ENCODE data around the gene SNTG2. TPM values are rescaled to one million over a fixed set of nuclear protein-coding genes. Genes with fewer than 3 reads are reported as not detected.

The SNTG2 gene
- total RNA-seq, 1 donor from 2014 or later = 11.8 TPM

DNA sequence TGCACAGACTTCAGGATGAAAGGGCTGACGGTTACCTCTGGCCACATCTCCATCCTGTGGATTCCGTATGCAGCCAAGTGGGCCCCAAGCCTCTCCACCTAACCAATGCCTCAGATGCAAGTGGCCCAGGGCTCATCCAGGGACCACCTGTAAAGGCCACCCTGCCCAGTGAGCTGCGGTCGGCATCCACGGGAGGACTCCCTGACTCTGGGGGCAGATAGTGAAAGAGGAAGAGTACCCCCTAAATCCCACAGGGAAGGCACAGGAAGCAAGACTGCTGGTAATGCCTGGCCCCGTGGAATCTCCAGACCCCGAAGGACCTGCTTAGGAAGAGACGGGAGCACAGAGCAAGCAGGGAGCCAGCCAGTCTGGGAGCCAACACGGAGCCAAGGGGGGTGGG is 451.4 kb downstream of the SNTG2 start:
- Histone ChIP-seq H3K27me3 (no peaks in the 10 kb centered on the region), H3K4me1 (no peaks in the 10 kb centered on the region), H3K27ac (no peak overlapping the region), H3K36me3 (no peaks in the 10 kb centered on the region), H3K9me3 (no peaks in the 10 kb centered on the region), H3K4me3 (no peak overlapping the region)
- intact Hi-C loops (cut with DNase I) = no loop called here
- TF ChIP-seq POLR2A (IDR thresholded peaks at IDR 0.05) (no peak), POLR2AphosphoS5 (IDR thresholded peaks at IDR 0.05; ENCODE audit: insufficient read depth in 1 of 2, low read depth in 1 of 2) (no peak)
- TF ChIP-seq, protein P1, sequence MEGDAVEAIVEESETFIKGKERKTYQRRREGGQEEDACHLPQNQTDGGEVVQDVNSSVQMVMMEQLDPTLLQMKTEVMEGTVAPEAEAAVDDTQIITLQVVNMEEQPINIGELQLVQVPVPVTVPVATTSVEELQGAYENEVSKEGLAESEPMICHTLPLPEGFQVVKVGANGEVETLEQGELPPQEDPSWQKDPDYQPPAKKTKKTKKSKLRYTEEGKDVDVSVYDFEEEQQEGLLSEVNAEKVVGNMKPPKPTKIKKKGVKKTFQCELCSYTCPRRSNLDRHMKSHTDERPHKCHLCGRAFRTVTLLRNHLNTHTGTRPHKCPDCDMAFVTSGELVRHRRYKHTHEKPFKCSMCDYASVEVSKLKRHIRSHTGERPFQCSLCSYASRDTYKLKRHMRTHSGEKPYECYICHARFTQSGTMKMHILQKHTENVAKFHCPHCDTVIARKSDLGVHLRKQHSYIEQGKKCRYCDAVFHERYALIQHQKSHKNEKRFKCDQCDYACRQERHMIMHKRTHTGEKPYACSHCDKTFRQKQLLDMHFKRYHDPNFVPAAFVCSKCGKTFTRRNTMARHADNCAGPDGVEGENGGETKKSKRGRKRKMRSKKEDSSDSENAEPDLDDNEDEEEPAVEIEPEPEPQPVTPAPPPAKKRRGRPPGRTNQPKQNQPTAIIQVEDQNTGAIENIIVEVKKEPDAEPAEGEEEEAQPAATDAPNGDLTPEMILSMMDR (IDR thresholded peaks at IDR 0.05) = no peak
- peak in 1 of 2 donors; percentile 72 for DNase-seq (ENCODE audit: extremely low spot score in 2 of 2)

DNA sequence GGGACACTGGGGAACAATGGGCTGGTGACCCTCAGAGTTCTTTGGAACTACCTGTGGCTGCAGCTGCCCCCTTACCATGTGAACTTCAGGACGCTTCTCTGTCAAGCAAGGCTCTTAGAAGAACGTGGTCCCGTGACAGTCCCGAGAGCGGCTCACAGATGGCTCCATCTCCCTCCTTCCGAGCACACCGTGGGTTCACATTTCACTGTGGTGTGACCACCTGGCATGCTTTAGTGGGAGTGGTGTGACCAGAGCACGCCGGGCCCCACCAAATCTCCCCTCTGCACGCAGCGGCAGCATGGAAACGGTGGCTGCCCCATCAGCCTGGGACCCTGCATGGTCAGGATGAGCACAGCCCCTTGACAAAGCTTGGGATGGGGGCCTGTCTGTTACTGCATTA is 452.9 kb downstream of the SNTG2 start:
- peak in 1 of 2 donors; percentile 62 for DNase-seq (ENCODE audit: extremely low spot score in 2 of 2)
- H3K4me1 ChIP-seq = no peaks in the 10 kb centered on the region
- intact Hi-C loops (cut with DNase I) = no loop called here
- no peaks in the 10 kb centered on the region for H3K27me3 ChIP-seq
- no peaks in the 10 kb centered on the region for H3K9me3 ChIP-seq
- H3K36me3 ChIP-seq = no peaks in the 10 kb centered on the region
- no peak overlapping the region for H3K4me3 ChIP-seq
- TF ChIP-seq POLR2AphosphoS5 (IDR thresholded peaks at IDR 0.05; ENCODE audit: insufficient read depth in 1 of 2, low read depth in 1 of 2) (no peak), POLR2A (IDR thresholded peaks at IDR 0.05) (no peak)
- TF ChIP-seq, protein P1 (IDR thresholded peaks at IDR 0.05) = no peak
- no peak overlapping the region for H3K27ac ChIP-seq

DNA sequence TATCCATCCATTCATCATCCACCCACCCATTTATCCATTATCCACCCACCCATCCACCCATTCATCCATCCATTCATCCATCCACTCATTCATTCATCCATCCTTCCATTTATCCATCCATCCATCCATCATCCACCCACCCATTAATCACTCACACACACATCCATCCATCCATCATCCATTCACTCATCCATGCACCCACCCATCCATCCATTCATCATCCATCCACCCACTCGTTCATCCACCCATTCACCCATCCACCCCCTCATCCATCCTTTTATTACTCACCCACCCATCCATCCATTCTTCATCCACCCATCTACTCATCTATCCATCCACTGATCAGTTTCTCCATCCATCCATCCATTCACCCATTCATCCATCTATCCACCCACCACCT is 454.5 kb downstream of the SNTG2 start:
- no peaks in the 10 kb centered on the region for H3K9me3 ChIP-seq
- DNase-seq (ENCODE audit: extremely low spot score in 2 of 2) = peak in 1 of 2 donors; percentile 69
- no peaks in the 10 kb centered on the region for H3K27me3 ChIP-seq
- TF ChIP-seq, protein P1 (IDR thresholded peaks at IDR 0.05) = no peak
- TF ChIP-seq POLR2A (IDR thresholded peaks at IDR 0.05) (no peak), POLR2AphosphoS5 (IDR thresholded peaks at IDR 0.05; ENCODE audit: insufficient read depth in 1 of 2, low read depth in 1 of 2) (no peak)
- no peaks in the 10 kb centered on the region for H3K36me3 ChIP-seq
- H3K4me3 ChIP-seq = no peak overlapping the region
- intact Hi-C loops (cut with DNase I) = no loop called here
- no peak overlapping the region for H3K27ac ChIP-seq
- H3K4me1 ChIP-seq = no peaks in the 10 kb centered on the region

DNA sequence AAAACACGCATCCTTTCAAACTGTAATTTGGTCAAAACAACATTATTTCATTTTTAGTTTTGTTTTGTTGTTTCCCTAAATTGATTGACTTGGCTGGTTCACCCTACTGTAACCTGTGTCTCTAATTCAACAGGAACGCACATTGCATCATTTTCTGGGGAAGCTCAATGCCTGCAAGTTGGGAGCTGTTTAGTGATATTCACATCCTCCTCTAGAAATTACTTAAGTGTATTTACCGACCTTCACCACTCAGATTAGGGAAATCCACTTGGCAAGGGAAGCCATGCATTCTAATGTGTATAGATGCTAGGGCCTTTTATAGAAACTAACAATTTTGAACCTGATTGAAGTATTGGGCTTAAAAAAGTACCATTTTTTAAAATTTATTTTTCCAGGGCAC is 455.3 kb downstream of the SNTG2 start:
- TF ChIP-seq POLR2AphosphoS5 (IDR thresholded peaks at IDR 0.05; ENCODE audit: insufficient read depth in 1 of 2, low read depth in 1 of 2) (no peak), POLR2A (IDR thresholded peaks at IDR 0.05) (no peak)
- TF ChIP-seq, protein P1 (IDR thresholded peaks at IDR 0.05) = no peak
- intact Hi-C loops (cut with DNase I) = no loop called here

DNA sequence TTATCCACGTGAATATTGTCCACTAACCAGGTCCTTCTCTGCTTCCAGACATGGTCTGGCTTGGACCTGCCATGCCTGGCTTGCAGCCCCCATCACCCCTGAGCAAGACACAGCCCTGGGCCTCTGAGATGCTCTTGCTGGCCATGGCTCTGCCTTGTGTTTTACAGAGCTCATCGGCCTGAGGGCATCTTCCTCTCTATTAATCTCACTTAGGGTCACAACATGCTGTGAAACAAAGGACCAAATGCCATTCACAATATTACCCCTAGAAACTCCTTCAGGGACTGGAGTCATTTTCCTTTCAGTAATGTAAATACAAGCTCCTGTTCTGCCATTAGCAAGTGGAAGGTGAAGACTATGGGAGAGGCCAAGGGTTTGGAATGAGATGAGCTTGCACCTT is 455.8 kb downstream of the SNTG2 start:
- no peaks in the 10 kb centered on the region for H3K9me3 ChIP-seq
- H3K27me3 ChIP-seq = no peaks in the 10 kb centered on the region
- peak in 1 of 2 donors; percentile 64 for DNase-seq (ENCODE audit: extremely low spot score in 2 of 2)
- intact Hi-C loops (cut with DNase I) = no loop called here
- no peaks in the 10 kb centered on the region for H3K4me1 ChIP-seq
- no peaks in the 10 kb centered on the region for H3K36me3 ChIP-seq
- no peak overlapping the region for H3K4me3 ChIP-seq
- no peak overlapping the region for H3K27ac ChIP-seq
- no peak for TF ChIP-seq POLR2AphosphoS5 (IDR thresholded peaks at IDR 0.05; ENCODE audit: insufficient read depth in 1 of 2, low read depth in 1 of 2)
- TF ChIP-seq, protein P1 (IDR thresholded peaks at IDR 0.05) = no peak

More for the DNA sequence above, 455.3 kb downstream of the SNTG2 start:
- Histone ChIP-seq H3K4me3 (no peak overlapping the region), H3K36me3 (no peaks in the 10 kb centered on the region), H3K9me3 (no peaks in the 10 kb centered on the region), H3K27me3 (no peaks in the 10 kb centered on the region), H3K27ac (no peak overlapping the region), H3K4me1 (no peaks in the 10 kb centered on the region)
- no peak for DNase-seq (ENCODE audit: extremely low spot score in 2 of 2)
